Body of pancreas (tissue), 4 donors: ENCODE results near the gene ZNF608. TPM values are rescaled to one million over a fixed set of nuclear protein-coding genes. Genes with fewer than 3 reads are reported as not detected.
A peak's percentile ranks its signal among the peaks of the same experiment; 100 is the strongest.

Source experiments
- ATAC-seq: fragments of 150-250 bp; one replicate; pipeline ENCODE4 v1.9.1; 2016
- DNase-seq, 4 donors: peaks; one replicate each; pipeline ENCODE4 v3.0.0-alpha.2; 2019
- H3K27ac ChIP-seq, 4 donors: fragments of 200-600 bp; sonication (generic); 1 replicate in 3 of 4; 2 replicates in 1 of 4; pipeline versions ENCODE4 v1.5.1 to v1.6.1; 2016 to 2019; ENCODE audit warnings: mild to moderate bottlenecking in 1 of 4, mixed read lengths in 1 of 4, moderate library complexity in 1 of 4
- H3K27me3 ChIP-seq, 2 donors: fragments of 200-600 bp; sonication (generic); one replicate each; pipeline ENCODE4 v1.6.0; 2016; ENCODE audit warnings: mild to moderate bottlenecking in 1 of 2
- H3K36me3 ChIP-seq, 2 donors: fragments of 200-600 bp; sonication (generic); replicated peaks in 1 of 2; 2 replicates each; pipeline ENCODE4 v1.5.1; 2016; ENCODE audit warnings: low read depth in 2 of 2; ENCODE audit not compliant: insufficient read depth in 1 of 2
- H3K4me1 ChIP-seq: fragments of 200-600 bp; sonication (generic); one replicate; pipeline ENCODE4 v1.6.0; 2016
- H3K4me3 ChIP-seq, 2 donors: fragments of 200-600 bp; sonication (generic); 1 replicate in 1 of 2; 2 replicates in 1 of 2; pipeline ENCODE4 v1.5.1; 2016 to 2019
- H3K9me3 ChIP-seq, 3 donors: fragments of 200-600 bp; sonication (generic); 1 replicate in 2 of 3; 2 replicates in 1 of 3; pipeline ENCODE4 v1.5.1; 2016
- CTCF ChIP-seq, 7 experiments: fragments of 450-650 bp in 4 of 7; fragments of 200-600 bp in 3 of 7; sonication (generic) in 3 of 7; IDR thresholded peaks; one replicate each; pipeline ENCODE4 v1.5.1; 2016 to 2019; ENCODE audit warnings: antibody characterized with exemption in 7 of 7
- POLR2A ChIP-seq, 3 donors: fragments of 450-650 bp; IDR thresholded peaks; one replicate each; pipeline ENCODE4 v1.6.1; 2016; ENCODE audit warnings: antibody characterized with exemption in 3 of 3, mild to moderate bottlenecking in 2 of 3
- WGBS, 2 donors: methylation state at CpG; one replicate each; pipeline ENCODE4 v1.1.5; 2017; 5-methylcytosine and 5-hydroxymethylcytosine counted together
- intact Hi-C: fragments of 100-400 bp; cut with DNase I; formaldehyde crosslinking; loops from one replicate; pipeline ENCODE4 v1.15.1; 2023
- total RNA-seq, 2 donors: library from RNA; depleted of rRNA; stranded (reverse); fragments of >200 nt; gene quantifications; one replicate each; pipeline ENCODE4 v1.1.0, GENCODE V29; 2016

Gene ZNF608
- total RNA-seq, 2 donors from 2014 or later, result 30.1 to 33.6 TPM

- TF ChIP-seq POLR2A (IDR thresholded peaks at IDR 0.05) (no peak), CTCF (IDR thresholded peaks at IDR 0.05) (no peak)
- no peak for ATAC-seq
- no peaks in the 10 kb centered on the region for H3K36me3 ChIP-seq
- H3K27me3 ChIP-seq, result no peaks in the 10 kb centered on the region
- no peak overlapping the region for H3K27ac ChIP-seq
- DNase-seq, result no peak
- 66 to 72% methylated on average over 2 of the region's 2 CpGs for WGBS, 2 donors
- no peaks in the 10 kb centered on the region for H3K9me3 ChIP-seq
- H3K4me1 ChIP-seq, result peaks cover 20% of the 10 kb centered on the region
- H3K4me3 ChIP-seq, result no peak overlapping the region
- intact Hi-C loops, result no loop called here
These were observed 32.8 kb downstream of the ZNF608 start for GRCh38 chr5:124713595-124713994.

- intact Hi-C loops, result no loop called here
These were observed 33.6 kb downstream of the ZNF608 start for GRCh38 chr5:124712731-124713305.

GRCh38 chr5:124708086-124708485, 38.4 kb downstream of the ZNF608 start:
- Histone ChIP-seq H3K36me3 (no peaks in the 10 kb centered on the region), H3K9me3 (no peaks in the 10 kb centered on the region), H3K27me3 (no peaks in the 10 kb centered on the region), H3K4me3 (no peak overlapping the region), H3K27ac (peak overlapping the region in 2 of 4 donors; percentile 70 to 71), H3K4me1 (peaks cover 43% of the 10 kb centered on the region)
- no peak for TF ChIP-seq POLR2A (IDR thresholded peaks at IDR 0.05)
- no peak for TF ChIP-seq CTCF (IDR thresholded peaks at IDR 0.05)
- ATAC-seq (no peak), DNase-seq (no peak)
- WGBS, 2 donors, result 45 to 67% methylated on average over 3 of the region's 3 CpGs
- intact Hi-C loops, result no loop called here

More at GRCh38 chr5:124712731-124713305, 33.6 kb downstream of the ZNF608 start:
- WGBS, 2 donors, result 90 to 94% methylated on average over 2 of the region's 2 CpGs
- H3K36me3 ChIP-seq, result no peaks in the 10 kb centered on the region
- H3K27ac ChIP-seq, result peak overlapping the region in 1 of 4 donors; percentile 5
- no peaks in the 10 kb centered on the region for H3K27me3 ChIP-seq
- H3K4me3 ChIP-seq, result no peak overlapping the region
- H3K9me3 ChIP-seq, result no peaks in the 10 kb centered on the region
- TF ChIP-seq CTCF (IDR thresholded peaks at IDR 0.05), result no peak
- TF ChIP-seq POLR2A (IDR thresholded peaks at IDR 0.05), result no peak
- H3K4me1 ChIP-seq, result peaks cover 17% of the 10 kb centered on the region
- DNase-seq (no peak), ATAC-seq (no peak)

- no peaks in the 10 kb centered on the region for H3K27me3 ChIP-seq
- DNase-seq (no peak), ATAC-seq (no peak)
- intact Hi-C loops, result no loop called here
- 48% methylated on average over 6 of the region's 6 CpGs for WGBS, 2 donors
- no peak overlapping the region for H3K4me3 ChIP-seq
- peaks cover 46% of the 10 kb centered on the region for H3K4me1 ChIP-seq
- TF ChIP-seq CTCF (IDR thresholded peaks at IDR 0.05), result no peak
- no peak for TF ChIP-seq POLR2A (IDR thresholded peaks at IDR 0.05)
- H3K36me3 ChIP-seq, result no peaks in the 10 kb centered on the region
- H3K27ac ChIP-seq, result peak overlapping the region; percentile 70 to 81 (median 73)
- H3K9me3 ChIP-seq, result no peaks in the 10 kb centered on the region
These were observed 38.9 kb downstream of the ZNF608 start for GRCh38 chr5:124707520-124707919.

- intact Hi-C loops, result no loop called here
- no peak overlapping the region for H3K4me3 ChIP-seq
- H3K9me3 ChIP-seq, result no peaks in the 10 kb centered on the region
- WGBS, 2 donors, result 12 to 15% methylated on average over 13 of the region's 13 CpGs
- H3K4me1 ChIP-seq, result peaks cover 53% of the 10 kb centered on the region
- H3K27me3 ChIP-seq, result no peaks in the 10 kb centered on the region
- peak in 2 of 3 donors; percentile 27 to 28 for TF ChIP-seq POLR2A (IDR thresholded peaks at IDR 0.05)
- no peak for TF ChIP-seq CTCF (IDR thresholded peaks at IDR 0.05)
- peak; percentile 68 to 90 (median 78) for DNase-seq
- H3K36me3 ChIP-seq, result no peaks in the 10 kb centered on the region
- peak; percentile 84 for ATAC-seq
- H3K27ac ChIP-seq, result peak overlapping the region; percentile 70 to 81 (median 73)
These were observed 39.6 kb downstream of the ZNF608 start for GRCh38 chr5:124706729-124707361.
